HG03103 (cell line): ENCODE data around the gene VSIG10L2.

Experiments
- ATAC-seq: cut with Tn5 transposase; IDR thresholded peaks from one replicate; pipeline ENCODE4 v1.9.1; 2021; ENCODE audit warnings: low read depth; ENCODE audit not compliant: unreplicated experiment

Gene VSIG10L2

GRCh38 chr11:125999234-125999880, 53.5 kb downstream of the VSIG10L2 start:
- no peak for ATAC-seq

- no peak for ATAC-seq
These were observed 56.3 kb downstream of the VSIG10L2 start for GRCh38 chr11:126002181-126002580.
